ENCODE measurements around the gene EYS.

DNA sequence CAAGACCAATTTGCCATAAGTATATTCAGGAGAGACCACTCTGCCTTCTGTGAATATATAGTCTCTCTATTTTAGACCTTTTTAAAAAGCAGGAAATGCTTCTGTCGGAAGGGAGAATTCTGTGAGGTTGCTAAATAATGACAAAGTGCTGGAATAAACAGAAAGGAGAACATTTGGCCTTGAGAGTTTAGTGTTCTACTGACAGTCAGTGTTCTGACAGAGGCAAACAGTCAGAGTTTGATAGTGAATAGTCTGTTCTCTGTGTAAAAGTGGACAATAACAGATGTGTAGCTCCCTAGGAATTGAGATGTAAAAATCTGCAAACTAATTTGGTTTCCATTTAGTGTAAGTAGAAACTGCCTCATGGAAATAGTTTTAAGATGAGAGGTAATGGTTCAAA is 1850.8 kb downstream of the EYS start:
- no peak for TF ChIP-seq POLR2A (IDR thresholded peaks at IDR 0.05; ENCODE audit: control extremely low read depth in 1 of 2, low read depth in 2 of 2, low read length in 2 of 2)
- TF ChIP-seq BACH1 (IDR thresholded peaks at IDR 0.05; ENCODE audit: low read length), result no peak
- no peak for TF ChIP-seq SIX5 (IDR thresholded peaks at IDR 0.05; ENCODE audit: low read depth, low read length)
- no peak for TF ChIP-seq RAD21 (IDR thresholded peaks at IDR 0.05 in 1 of 2, conservative IDR thresholded peaks at IDR 0.05 in 1 of 2; ENCODE audit: low read depth in 2 of 2, low read length in 2 of 2)
- no peak for TF ChIP-seq GABPA (IDR thresholded peaks at IDR 0.05; ENCODE audit: borderline replicate concordance, insufficient read depth, low read length)

Data from H1 (cell line).